HepG2 (cell line): ENCODE results near the gene RABGAP1L. TPM values are rescaled to one million over a fixed set of nuclear protein-coding genes. Genes with fewer than 3 reads are reported as not detected.

ENCODE experiments used
- AGO1 ChIP-seq: fragments of 200-400 bp; formaldehyde crosslinking; IDR thresholded peaks from 2 replicates; pipeline ENCODE4 v1.6.1; 2017; ENCODE audit warnings: mild to moderate bottlenecking, low read depth, low read length, moderate library complexity; ENCODE audit not compliant: poor library complexity, severe bottlenecking
- AGO2 ChIP-seq: fragments of 200-400 bp; formaldehyde crosslinking; optimal IDR thresholded peaks from 2 replicates; pipeline ENCODE3; 2017; ENCODE audit warnings: mild to moderate bottlenecking, low read depth, low read length, moderate library complexity
- CENPT ChIP-seq: sonication (generic); formaldehyde crosslinking; IDR thresholded peaks from 2 replicates; pipeline ENCODE4 v1.8.0; 2022; ENCODE audit warnings: low read depth, mild to moderate bottlenecking, moderate library complexity, missing genetic modification reagents
- GZF1 ChIP-seq: sonication (generic); formaldehyde crosslinking; IDR thresholded peaks from 2 replicates; pipeline ENCODE4 v1.5.1; 2020; ENCODE audit warnings: mild to moderate bottlenecking, missing genetic modification reagents
- HDAC2 ChIP-seq: sonication (generic); formaldehyde crosslinking; IDR thresholded peaks from 2 replicates; pipeline ENCODE4 v1.4.0; 2020; ENCODE audit warnings: missing genetic modification reagents
- HHEX ChIP-seq: IDR thresholded peaks from 2 replicates; pipeline ENCODE4 v1.6.1; 2016; ENCODE audit warnings: control low read depth
- KLF12 ChIP-seq: sonication (generic); formaldehyde crosslinking; IDR thresholded peaks from 2 replicates; pipeline ENCODE4 v1.4.0; 2020; ENCODE audit warnings: missing genetic modification reagents, borderline replicate concordance
- MAFG ChIP-seq: sonication (generic); formaldehyde crosslinking; IDR thresholded peaks from 2 replicates; pipeline ENCODE4 v1.5.1; 2020; ENCODE audit warnings: mild to moderate bottlenecking, missing genetic modification reagents
- MED1 ChIP-seq: sonication (generic); formaldehyde crosslinking; IDR thresholded peaks from 2 replicates; pipeline ENCODE4 v1.4.0; 2020; ENCODE audit warnings: missing genetic modification reagents
- PTBP1 ChIP-seq: fragments of 200-400 bp; formaldehyde crosslinking; IDR thresholded peaks from 2 replicates; pipeline ENCODE4 v1.6.1; 2018; ENCODE audit warnings: low read length, low read depth; ENCODE audit not compliant: poor library complexity, severe bottlenecking
- RAD21 ChIP-seq: fragments of 450-650 bp; formaldehyde crosslinking; IDR thresholded peaks from 2 replicates; pipeline ENCODE4 v1.5.0; 2020; ENCODE audit warnings: mild to moderate bottlenecking
- RBAK ChIP-seq: sonication (generic); formaldehyde crosslinking; IDR thresholded peaks from 2 replicates; pipeline ENCODE4 v1.5.1; 2020; ENCODE audit warnings: mild to moderate bottlenecking, missing genetic modification reagents
- RBM39 ChIP-seq: fragments of 200-400 bp; formaldehyde crosslinking; IDR thresholded peaks from one replicate; pipeline ENCODE4 v1.6.1; 2018; ENCODE audit warnings: antibody characterized with exemption, mild to moderate bottlenecking, low read depth, low read length; ENCODE audit not compliant: poor library complexity, severe bottlenecking
- SIN3B ChIP-seq: fragments of 150-350 bp; IDR thresholded peaks from 2 replicates; pipeline ENCODE4 v1.6.1; 2014; ENCODE audit warnings: low read length
- TFAP4 ChIP-seq: sonication (generic); IDR thresholded peaks from 2 replicates; pipeline ENCODE4 v1.6.1; 2016; ENCODE audit warnings: low read depth, borderline replicate concordance
- YY1 ChIP-seq: IDR thresholded peaks from 2 replicates; pipeline ENCODE4 v1.6.1; 2011; ENCODE audit warnings: low read length, low read depth, moderate library complexity, mild to moderate bottlenecking; ENCODE audit not compliant: insufficient read depth, insufficient replicate concordance
- ZMAT3 ChIP-seq: sonication (generic); formaldehyde crosslinking; conservative IDR thresholded peaks from 2 replicates; pipeline ENCODE4 v1.7.0; 2021; ENCODE audit warnings: missing genetic modification reagents
- ZNF547 ChIP-seq: sonication (generic); formaldehyde crosslinking; IDR thresholded peaks from 2 replicates; pipeline ENCODE4 v1.5.1; 2020; ENCODE audit warnings: mild to moderate bottlenecking, missing genetic modification reagents
- ZNF556 ChIP-seq: sonication (generic); formaldehyde crosslinking; IDR thresholded peaks from 2 replicates; pipeline ENCODE4 v1.4.0; 2020; ENCODE audit warnings: mild to moderate bottlenecking, missing genetic modification reagents, borderline replicate concordance
- ZNF883 ChIP-seq: sonication (generic); formaldehyde crosslinking; IDR thresholded peaks from 2 replicates; pipeline ENCODE4 v1.5.1; 2020; ENCODE audit warnings: mild to moderate bottlenecking, missing genetic modification reagents; ENCODE audit errors: not compliant biosample characterization
- polyA plus RNA-seq, 8 experiments: library from polyadenylated mRNA; depleted of rRNA in 3 of 8; stranded (reverse) in 7 of 8; unstranded in 1 of 8; fragments of >200 nt; fragmentation: Illumina TruSeq in 4 of 8; extraction: Trizol in 4 of 8; gene quantifications; 2 replicates each; pipeline versions ENCODE4 v1.2.1 to v1.2.3, GENCODE V29; 2011 to 2016; ENCODE audit warnings: low read depth in 4 of 8, missing spikeins in 1 of 8, mixed read lengths in 1 of 8; ENCODE audit not compliant: insufficient read depth in 1 of 8
- total RNA-seq, 5 experiments: library from RNA; depleted of rRNA; stranded (reverse); fragments of >200 nt; fragmentation: Illumina TruSeq; extraction: Trizol; gene quantifications; 2 replicates each; pipeline ENCODE4 v1.2.3, GENCODE V29; 2016; ENCODE audit warnings: low read depth in 1 of 5
- TF ChIP-seq, protein P1 (sequence below): IDR thresholded peaks from 2 replicates; pipeline ENCODE4 v1.6.1; 2016
- TF ChIP-seq, protein P2 (sequence below): sonication (generic); formaldehyde crosslinking; IDR thresholded peaks from 2 replicates; pipeline ENCODE4 v1.5.1; 2020; ENCODE audit warnings: mild to moderate bottlenecking, missing genetic modification reagents, moderate library complexity
- TF ChIP-seq, protein P3 (sequence below): IDR thresholded peaks from 2 replicates; pipeline ENCODE4 v1.6.1; 2016
- TF ChIP-seq, protein P4 (sequence below): sonication (generic); formaldehyde crosslinking; IDR thresholded peaks from 2 replicates; pipeline ENCODE4 v1.5.0; 2020; ENCODE audit warnings: missing genetic modification reagents
- TF ChIP-seq, protein P5 (sequence below): sonication (generic); formaldehyde crosslinking; IDR thresholded peaks from 2 replicates; pipeline ENCODE4 v1.8.1; 2023; ENCODE audit warnings: missing genetic modification reagents, inconsistent platforms, borderline replicate concordance

Gene RABGAP1L
- total and polyA plus RNA-seq, 2 of the 13 experiments (the other 11 are each of a cell fraction or from before 2014, with no cell fraction given), result 7.9 to 22.6 TPM

GRCh38 chr1:174812656-174813055 lies 653.3 kb downstream of the RABGAP1L start (continued):
- TF ChIP-seq, protein P1, sequence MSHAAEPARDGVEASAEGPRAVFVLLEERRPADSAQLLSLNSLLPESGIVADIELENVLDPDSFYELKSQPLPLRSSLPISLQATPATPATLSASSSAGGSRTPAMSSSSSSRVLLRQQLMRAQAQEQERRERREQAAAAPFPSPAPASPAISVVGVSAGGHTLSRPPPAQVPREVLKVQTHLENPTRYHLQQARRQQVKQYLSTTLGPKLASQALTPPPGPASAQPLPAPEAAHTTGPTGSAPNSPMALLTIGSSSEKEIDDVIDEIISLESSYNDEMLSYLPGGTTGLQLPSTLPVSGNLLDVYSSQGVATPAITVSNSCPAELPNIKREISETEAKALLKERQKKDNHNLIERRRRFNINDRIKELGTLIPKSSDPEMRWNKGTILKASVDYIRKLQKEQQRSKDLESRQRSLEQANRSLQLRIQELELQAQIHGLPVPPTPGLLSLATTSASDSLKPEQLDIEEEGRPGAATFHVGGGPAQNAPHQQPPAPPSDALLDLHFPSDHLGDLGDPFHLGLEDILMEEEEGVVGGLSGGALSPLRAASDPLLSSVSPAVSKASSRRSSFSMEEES (CRISPR knock-in tag), result no peak
- TF ChIP-seq TFAP4, result peak; percentile 87
- TF ChIP-seq RBM39, result no peak
- no peak for TF ChIP-seq RBAK
- no peak for TF ChIP-seq RAD21 (CRISPR knock-in tag)
- TF ChIP-seq KLF12 (CRISPR knock-in tag), result no peak
- TF ChIP-seq AGO2, result no peak
- TF ChIP-seq, protein P2, sequence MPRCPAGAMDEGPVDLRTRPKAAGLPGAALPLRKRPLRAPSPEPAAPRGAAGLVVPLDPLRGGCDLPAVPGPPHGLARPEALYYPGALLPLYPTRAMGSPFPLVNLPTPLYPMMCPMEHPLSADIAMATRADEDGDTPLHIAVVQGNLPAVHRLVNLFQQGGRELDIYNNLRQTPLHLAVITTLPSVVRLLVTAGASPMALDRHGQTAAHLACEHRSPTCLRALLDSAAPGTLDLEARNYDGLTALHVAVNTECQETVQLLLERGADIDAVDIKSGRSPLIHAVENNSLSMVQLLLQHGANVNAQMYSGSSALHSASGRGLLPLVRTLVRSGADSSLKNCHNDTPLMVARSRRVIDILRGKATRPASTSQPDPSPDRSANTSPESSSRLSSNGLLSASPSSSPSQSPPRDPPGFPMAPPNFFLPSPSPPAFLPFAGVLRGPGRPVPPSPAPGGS (CRISPR knock-in tag), result no peak
- TF ChIP-seq HDAC2 (CRISPR knock-in tag), result peak; percentile 96
- TF ChIP-seq AGO1, result no peak
- TF ChIP-seq, protein P3, sequence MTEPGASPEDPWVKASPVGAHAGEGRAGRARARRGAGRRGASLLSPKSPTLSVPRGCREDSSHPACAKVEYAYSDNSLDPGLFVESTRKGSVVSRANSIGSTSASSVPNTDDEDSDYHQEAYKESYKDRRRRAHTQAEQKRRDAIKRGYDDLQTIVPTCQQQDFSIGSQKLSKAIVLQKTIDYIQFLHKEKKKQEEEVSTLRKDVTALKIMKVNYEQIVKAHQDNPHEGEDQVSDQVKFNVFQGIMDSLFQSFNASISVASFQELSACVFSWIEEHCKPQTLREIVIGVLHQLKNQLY (CRISPR knock-in tag), result peak; percentile 85; the same call in 1 of the 2 replicates
- TF ChIP-seq MED1, result peak; percentile 80
- peak; percentile 73; the same call in 1 of the 2 replicates for TF ChIP-seq ZMAT3 (CRISPR knock-in tag)
- TF ChIP-seq CENPT (CRISPR knock-in tag), result no peak
- TF ChIP-seq YY1, result peak; percentile 40
- TF ChIP-seq MAFG, result no peak
- TF ChIP-seq HHEX (CRISPR knock-in tag), result peak; percentile 94
- TF ChIP-seq, protein P4, sequence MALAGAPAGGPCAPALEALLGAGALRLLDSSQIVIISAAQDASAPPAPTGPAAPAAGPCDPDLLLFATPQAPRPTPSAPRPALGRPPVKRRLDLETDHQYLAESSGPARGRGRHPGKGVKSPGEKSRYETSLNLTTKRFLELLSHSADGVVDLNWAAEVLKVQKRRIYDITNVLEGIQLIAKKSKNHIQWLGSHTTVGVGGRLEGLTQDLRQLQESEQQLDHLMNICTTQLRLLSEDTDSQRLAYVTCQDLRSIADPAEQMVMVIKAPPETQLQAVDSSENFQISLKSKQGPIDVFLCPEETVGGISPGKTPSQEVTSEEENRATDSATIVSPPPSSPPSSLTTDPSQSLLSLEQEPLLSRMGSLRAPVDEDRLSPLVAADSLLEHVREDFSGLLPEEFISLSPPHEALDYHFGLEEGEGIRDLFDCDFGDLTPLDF, result no peak
- TF ChIP-seq GZF1 (CRISPR knock-in tag), result no peak
- TF ChIP-seq, protein P5, sequence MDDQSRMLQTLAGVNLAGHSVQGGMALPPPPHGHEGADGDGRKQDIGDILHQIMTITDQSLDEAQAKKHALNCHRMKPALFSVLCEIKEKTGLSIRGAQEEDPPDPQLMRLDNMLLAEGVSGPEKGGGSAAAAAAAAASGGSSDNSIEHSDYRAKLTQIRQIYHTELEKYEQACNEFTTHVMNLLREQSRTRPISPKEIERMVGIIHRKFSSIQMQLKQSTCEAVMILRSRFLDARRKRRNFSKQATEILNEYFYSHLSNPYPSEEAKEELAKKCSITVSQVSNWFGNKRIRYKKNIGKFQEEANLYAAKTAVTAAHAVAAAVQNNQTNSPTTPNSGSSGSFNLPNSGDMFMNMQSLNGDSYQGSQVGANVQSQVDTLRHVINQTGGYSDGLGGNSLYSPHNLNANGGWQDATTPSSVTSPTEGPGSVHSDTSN (CRISPR knock-in tag), result no peak
- no peak for TF ChIP-seq ZNF883 (CRISPR knock-in tag)
- peak; percentile 51; the same call in 1 of the 2 replicates for TF ChIP-seq ZNF556
- no peak for TF ChIP-seq ZNF547
- TF ChIP-seq SIN3B, result no peak
- TF ChIP-seq PTBP1, result no peak
